Gastroesophageal sphincter (tissue), 3 donors: ENCODE results near the gene BABAM2.

Source experiments
- EP300 ChIP-seq: sonication (generic); formaldehyde crosslinking; IDR thresholded peaks from one replicate; pipeline ENCODE4 v1.6.1; 2017; ENCODE audit warnings: antibody characterized with exemption, mild to moderate bottlenecking
- POLR2A ChIP-seq, 2 donors: fragments of 450-650 bp; IDR thresholded peaks; one replicate each; pipeline ENCODE4 v1.6.1; 2017; ENCODE audit warnings: antibody characterized with exemption in 2 of 2, mild to moderate bottlenecking in 2 of 2, moderate library complexity in 1 of 2
- POLR2AphosphoS5 ChIP-seq: sonication (generic); formaldehyde crosslinking; IDR thresholded peaks from one replicate; pipeline ENCODE4 v1.6.1; 2017; ENCODE audit warnings: antibody characterized with exemption
- TF ChIP-seq, protein P1 (sequence below), 4 experiments: fragments of 200-600 bp in 2 of 4; fragments of 450-650 bp in 2 of 4; sonication (generic) in 1 of 4; IDR thresholded peaks; one replicate each; pipeline ENCODE4 v1.5.1; 2017 to 2019; ENCODE audit warnings: antibody characterized with exemption in 4 of 4, mild to moderate bottlenecking in 2 of 4, moderate library complexity in 2 of 4

DNA sequence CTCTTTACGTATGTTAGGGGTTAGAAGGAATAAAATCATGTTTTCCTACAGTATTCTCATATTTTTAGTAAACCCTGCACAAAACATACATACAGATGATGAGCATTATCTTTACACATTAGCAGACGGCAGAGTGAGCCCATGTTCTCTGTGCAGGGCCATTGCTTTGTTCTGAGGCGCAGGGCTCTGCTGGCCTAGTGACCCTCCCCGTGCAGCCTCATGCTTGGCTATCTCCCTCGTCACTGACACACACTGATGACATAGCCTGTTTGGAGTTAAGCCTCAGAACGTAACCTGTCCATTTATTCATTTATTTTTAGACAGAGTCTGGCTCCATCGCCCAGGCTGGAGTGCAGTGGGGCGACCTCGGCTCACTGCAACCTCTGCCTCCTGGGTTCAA lies 386.3 kb downstream of the BABAM2 start:
- TF ChIP-seq, protein P1, sequence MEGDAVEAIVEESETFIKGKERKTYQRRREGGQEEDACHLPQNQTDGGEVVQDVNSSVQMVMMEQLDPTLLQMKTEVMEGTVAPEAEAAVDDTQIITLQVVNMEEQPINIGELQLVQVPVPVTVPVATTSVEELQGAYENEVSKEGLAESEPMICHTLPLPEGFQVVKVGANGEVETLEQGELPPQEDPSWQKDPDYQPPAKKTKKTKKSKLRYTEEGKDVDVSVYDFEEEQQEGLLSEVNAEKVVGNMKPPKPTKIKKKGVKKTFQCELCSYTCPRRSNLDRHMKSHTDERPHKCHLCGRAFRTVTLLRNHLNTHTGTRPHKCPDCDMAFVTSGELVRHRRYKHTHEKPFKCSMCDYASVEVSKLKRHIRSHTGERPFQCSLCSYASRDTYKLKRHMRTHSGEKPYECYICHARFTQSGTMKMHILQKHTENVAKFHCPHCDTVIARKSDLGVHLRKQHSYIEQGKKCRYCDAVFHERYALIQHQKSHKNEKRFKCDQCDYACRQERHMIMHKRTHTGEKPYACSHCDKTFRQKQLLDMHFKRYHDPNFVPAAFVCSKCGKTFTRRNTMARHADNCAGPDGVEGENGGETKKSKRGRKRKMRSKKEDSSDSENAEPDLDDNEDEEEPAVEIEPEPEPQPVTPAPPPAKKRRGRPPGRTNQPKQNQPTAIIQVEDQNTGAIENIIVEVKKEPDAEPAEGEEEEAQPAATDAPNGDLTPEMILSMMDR (IDR thresholded peaks at IDR 0.05): no peak
- no peak for TF ChIP-seq EP300
- no peak for TF ChIP-seq POLR2A (IDR thresholded peaks at IDR 0.05)
- TF ChIP-seq POLR2AphosphoS5: no peak
